Measurements from ENCODE around the gene PLPPR3.

DNA sequence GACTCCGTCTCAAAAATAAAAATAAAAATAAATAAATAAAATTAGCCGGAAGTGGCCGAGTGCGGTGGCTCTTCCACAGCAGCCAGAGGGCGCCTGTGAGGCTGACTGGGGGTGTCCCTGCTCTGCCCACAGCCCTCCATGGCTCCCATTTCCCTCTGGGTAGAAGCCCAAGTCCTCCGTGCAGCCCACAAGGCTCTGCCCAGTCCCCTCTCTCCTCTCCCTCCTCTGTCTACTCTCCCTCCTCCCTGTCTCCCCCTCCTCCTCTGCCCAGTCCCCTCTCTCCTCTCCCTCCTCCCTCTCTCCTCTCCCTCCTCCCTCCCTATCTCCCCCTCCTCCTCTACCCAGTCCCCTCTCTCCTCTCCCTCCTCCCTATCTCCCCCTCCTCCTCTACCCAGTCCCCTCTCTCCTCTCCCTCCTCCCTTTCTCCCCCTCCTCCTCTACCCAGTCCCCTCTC, 50.4 kb downstream of the PLPPR3 start:
- no peak for TF ChIP-seq GATA2 (IDR thresholded peaks at IDR 0.05; ENCODE audit: low read depth, low read length)
- TF ChIP-seq GATA3 (IDR thresholded peaks at IDR 0.05; ENCODE audit: low read depth, low read length) = no peak

All from SH-SY5Y (cell line).